ENCODE measurements around the gene NCS1. TPM values are rescaled to one million over a fixed set of nuclear protein-coding genes. Genes with fewer than 3 reads are reported as not detected.
"Not testable (repeated sequence)": the region's sequence is repeated elsewhere in the genome, so short reads cannot be mapped to it uniquely, and the experiment has no call there.

The NCS1 gene
- total RNA-seq, 1 experiment from 2014 or later = 70.1 TPM

- DNase-seq (ENCODE audit: low read depth) = no peak
Measured at GRCh38 chr9:130237076-130237475, 64.9 kb downstream of the NCS1 start.

DNA sequence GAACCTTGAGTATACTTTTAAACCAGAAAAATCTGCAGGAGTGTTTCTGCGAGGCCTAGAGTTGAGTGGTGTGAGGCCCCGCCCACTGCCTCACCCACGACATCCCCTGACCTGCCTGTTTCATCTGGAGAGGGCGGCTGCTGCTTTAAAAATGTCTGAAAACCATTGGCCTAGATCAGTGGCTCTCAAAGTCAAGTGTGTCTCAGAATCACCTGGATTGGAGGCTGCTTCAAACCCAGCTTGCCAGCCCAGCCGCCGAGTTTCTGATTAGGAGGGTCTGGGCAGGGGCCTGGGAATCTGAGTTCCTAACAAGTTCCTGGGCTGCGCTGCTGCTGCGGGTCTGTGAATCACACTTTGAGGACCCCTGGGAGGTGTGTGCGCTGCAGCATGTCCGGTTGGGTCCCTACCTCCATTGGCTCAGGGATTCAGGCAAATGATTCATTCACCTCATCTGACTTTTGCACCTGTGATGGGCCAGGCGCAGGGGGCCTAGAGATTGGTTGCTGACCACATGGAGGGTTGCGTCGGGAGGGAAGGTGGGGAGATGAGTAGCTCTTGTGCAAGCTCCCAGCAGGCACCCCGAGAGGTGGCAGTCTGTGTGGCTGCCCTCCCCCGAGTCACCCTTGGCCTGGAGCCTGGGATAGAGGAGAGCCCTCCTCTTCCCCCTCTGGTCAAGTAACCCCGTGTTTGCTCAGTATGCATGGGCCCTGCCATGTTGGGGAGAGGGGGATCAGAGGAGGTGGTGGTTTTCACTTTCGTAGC is 65.7 kb downstream of the NCS1 start:
- no peak for DNase-seq (ENCODE audit: low read depth)

GRCh38 chr9:130239363-130239695 is 67.1 kb downstream of the NCS1 start:
- DNase-seq (ENCODE audit: low read depth) = no peak

DNA sequence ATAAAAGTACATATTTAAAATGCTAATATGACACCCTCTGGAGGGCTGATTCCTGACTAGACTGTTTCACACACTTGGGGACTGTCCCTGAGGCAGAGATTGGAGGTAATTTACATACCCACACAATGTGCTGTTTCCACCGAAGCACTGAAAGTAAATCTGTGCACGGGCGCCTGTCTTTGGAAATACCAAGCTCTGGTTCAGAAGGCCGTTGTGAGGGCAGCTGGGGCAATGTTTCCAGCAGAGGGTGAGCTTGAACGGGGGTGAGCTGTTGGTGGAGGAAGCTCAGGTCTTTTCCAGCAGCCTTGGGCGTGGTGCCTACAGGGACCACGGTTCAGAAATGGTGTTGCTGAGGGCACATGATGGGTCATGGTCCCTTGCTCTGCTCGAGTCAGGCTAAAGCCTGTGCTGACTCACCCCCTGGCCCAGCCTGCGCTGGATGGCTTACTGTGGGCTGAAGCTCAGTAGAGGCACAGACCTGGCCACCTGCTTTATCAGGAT is 67.6 kb downstream of the NCS1 start:
- peak; percentile 45 for DNase-seq (ENCODE audit: low read depth)

DNA sequence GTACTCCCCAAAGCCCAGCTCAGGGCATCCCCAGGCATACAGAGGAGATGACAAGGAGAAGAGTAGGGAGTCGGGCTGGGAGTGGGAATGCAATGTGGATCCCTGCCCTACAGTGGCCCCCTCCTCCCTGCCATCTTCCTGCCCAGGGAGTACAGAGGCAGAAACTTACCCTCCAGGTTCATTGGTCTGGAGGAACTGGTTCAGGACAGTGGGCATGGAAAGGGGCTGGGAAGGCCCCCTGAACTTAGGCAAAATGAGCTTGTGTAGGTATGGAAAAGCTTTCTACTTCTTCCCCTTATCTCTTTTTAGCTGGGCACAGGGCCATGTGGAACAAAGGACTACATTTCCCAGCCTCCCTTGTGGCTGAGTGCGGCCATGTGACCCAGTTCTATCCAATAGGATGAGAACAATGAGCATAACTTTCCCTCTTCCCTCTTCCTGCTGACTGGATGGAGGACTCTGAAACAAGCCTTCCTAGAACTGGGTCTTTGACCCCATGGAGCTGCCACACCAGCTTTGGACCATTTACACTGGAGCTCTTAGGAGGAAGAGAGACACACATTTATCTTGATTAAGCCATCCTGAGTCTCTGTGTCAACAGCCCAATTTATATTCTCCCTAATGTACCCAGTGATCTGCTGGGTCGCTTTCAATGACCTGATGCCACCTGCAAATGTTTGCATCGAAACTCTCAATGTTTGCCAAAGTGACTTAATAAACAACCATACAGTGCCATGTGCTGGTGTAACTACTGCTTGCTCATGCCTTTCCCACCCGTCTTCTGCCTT is 68.4 kb downstream of the NCS1 start:
- DNase-seq (ENCODE audit: low read depth) = peak; percentile 67

DNA sequence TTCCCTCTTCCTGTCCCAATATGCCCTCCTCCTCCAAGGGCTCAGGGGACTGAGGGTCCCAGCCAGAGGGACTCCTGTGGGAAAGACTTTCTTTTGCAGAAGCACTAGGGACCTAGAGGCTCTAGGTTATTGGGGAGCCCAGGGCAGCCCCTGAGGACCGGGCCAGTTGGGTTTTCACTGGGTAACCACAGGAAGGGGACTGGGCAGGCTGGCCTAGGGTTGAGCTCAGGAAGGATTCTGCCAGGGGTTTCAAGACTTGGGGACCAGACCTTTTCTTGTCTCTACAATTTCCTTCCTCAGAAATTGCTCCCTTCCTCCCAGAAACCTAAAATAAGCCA is 69.0 kb downstream of the NCS1 start:
- DNase-seq (ENCODE audit: low read depth) = no peak

GRCh38 chr9:130242270-130243014 is 70.2 kb downstream of the NCS1 start:
- DNase-seq (ENCODE audit: low read depth) = no peak

DNA sequence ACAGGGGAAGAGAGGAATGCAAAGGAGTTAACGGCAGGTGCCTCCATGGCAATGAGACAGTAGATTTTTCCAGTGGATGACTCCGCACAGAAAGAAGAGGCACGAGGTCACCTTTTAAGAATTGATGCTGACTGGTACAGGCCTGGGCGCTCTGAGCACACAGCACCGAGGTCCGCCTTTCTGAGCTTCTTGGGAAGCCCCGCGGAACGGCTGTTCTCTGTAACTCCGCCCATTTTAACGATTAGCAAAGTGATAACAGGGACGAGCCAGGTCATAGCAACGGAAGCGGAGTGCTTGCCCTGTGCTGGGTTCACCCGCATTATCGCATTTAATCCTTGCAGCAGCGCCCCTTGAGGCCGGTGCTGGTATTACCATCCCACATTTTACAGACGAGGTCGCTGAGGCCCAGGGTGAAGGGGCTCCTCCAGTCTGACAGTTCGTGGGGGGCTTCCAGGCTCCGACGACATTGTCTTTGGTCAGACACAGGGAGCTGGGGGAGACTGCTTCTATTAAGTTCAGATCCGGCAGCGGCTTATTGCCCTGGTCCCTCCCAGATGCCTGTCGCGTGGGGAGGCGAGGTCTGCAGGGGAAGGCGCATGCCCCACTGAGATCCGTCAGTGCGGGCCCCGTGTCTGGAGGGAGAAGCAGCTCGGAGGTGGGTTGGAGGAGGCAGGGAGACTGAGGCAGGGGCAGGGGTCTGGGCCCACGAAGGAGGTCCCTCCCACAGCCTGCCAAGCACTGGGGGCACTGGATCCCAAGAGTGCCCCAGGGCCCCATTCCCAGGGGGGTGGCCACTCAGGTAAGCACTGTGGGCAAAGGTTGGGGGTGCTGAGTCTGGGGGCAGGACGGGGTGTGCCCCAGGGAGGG is 71.0 kb downstream of the NCS1 start:
- peak; percentile 39 for DNase-seq (ENCODE audit: low read depth)

GRCh38 chr9:130243882-130244170 is 71.6 kb downstream of the NCS1 start:
- DNase-seq (ENCODE audit: low read depth) = no peak

GRCh38 chr9:130244548-130245165 is 72.5 kb downstream of the NCS1 start:
- DNase-seq (ENCODE audit: low read depth) = no peak

- DNase-seq (ENCODE audit: low read depth) = no peak
Measured at GRCh38 chr9:130245474-130245873, 73.3 kb downstream of the NCS1 start.

DNA sequence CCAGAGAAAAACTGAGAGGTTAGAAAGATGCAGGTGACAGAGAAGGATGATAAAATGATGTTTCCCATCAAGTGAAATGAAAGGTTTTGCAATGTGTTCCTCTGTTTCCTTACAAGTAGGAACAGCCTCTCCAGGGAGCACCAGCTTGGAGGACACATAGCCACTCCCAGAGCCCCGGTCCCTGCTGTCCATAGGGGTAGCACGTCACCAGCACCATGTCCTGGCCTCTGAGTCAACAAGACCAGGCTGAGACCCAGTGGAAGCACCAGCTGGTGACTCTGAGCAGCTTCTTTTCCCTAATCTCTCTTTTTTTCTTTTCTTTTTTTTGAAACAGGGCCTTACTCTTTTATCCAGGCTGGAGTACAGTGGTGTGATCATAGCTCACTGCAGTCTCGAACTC is 73.9 kb downstream of the NCS1 start:
- no peak for DNase-seq (ENCODE audit: low read depth)

GRCh38 chr9:130254747-130255630 is 82.8 kb downstream of the NCS1 start:
- DNase-seq (ENCODE audit: low read depth) = no peak

DNA sequence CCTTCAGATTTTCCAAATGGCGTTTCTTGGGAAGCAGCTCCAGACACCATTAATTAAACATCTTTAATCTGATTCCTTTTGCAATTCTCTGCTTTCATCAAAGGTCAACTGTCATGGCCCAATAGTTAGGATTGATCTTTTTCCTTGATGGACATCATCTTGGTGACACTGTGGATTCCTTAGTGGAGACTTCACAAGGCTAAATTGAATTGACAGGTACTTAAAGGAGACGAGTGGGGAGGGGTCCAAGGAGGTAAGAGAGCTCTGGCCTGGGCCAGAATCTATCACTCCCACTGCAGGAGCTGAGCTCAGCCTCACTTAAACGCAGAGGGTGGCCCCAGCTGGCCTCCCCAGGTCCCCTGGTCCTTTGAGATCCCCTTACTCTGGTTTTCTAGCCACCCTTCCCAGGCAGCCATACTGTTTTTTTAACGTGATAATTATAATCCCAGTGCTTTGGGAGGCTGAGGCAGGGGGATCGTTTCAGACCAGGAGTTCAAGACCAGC is 83.5 kb downstream of the NCS1 start:
- DNase-seq (ENCODE audit: low read depth) = no peak

GRCh38 chr9:130256644-130257043 is 84.4 kb downstream of the NCS1 start:
- no peak for DNase-seq (ENCODE audit: low read depth)

DNA sequence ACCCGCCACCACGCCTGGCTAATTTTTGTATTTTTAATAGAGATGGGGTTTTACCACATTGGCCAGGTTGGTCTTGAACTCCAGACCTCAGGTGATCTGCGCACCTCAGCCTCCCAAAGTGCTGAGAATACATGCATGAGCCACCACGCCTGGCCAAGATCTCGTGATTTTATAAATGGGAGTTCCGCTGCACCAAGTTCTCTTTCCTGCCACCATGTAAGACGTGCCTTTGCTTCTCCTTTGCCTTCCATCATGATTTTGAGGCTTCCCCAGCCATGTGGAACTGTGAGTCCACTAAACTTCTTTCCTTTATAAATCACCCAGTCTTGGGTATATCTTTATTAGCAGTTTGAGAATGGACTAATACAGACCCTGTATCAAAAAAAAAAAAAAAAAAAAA is 85.9 kb downstream of the NCS1 start:
- not testable (repeated sequence) for DNase-seq (ENCODE audit: low read depth)

GRCh38 chr9:130259044-130259443 is 86.8 kb downstream of the NCS1 start:
- no peak for DNase-seq (ENCODE audit: low read depth)

- DNase-seq (ENCODE audit: low read depth) = no peak
Measured at GRCh38 chr9:130260816-130261765, 88.9 kb downstream of the NCS1 start.

Measured in LHCN-M2 (cell line).